Ishikawa (cell line): ENCODE data around the gene PTGFRN.

ENCODE experiments used
- CEBPB ChIP-seq: IDR thresholded peaks from 2 replicates; pipeline ENCODE4 v1.6.1; 2012
- CREB1 ChIP-seq: IDR thresholded peaks from 2 replicates; pipeline ENCODE4 v1.6.1; 2012; ENCODE audit warnings: low read depth
- EGR1 ChIP-seq: IDR thresholded peaks from 2 replicates; pipeline ENCODE4 v1.6.1; 2012
- EP300 ChIP-seq: IDR thresholded peaks from 2 replicates; pipeline ENCODE4 v1.6.1; 2012; ENCODE audit warnings: borderline replicate concordance
- FOXM1 ChIP-seq: IDR thresholded peaks from 2 replicates; pipeline ENCODE4 v1.6.1; 2012; ENCODE audit warnings: low read depth, borderline replicate concordance
- MAX ChIP-seq: IDR thresholded peaks from 2 replicates; pipeline ENCODE4 v1.6.1; 2012
- NFIC ChIP-seq: IDR thresholded peaks from 2 replicates; pipeline ENCODE4 v1.6.1; 2012
- RAD21 ChIP-seq: IDR thresholded peaks from 2 replicates; pipeline ENCODE4 v1.6.1; 2012; ENCODE audit warnings: low read depth
- REST ChIP-seq: IDR thresholded peaks from 2 replicates; pipeline ENCODE4 v1.6.1; 2012; ENCODE audit warnings: low read depth, mild to moderate bottlenecking
- TAF1 ChIP-seq: IDR thresholded peaks from 2 replicates; pipeline ENCODE4 v1.6.1; 2012; ENCODE audit warnings: low read depth, mild to moderate bottlenecking
- TCF12 ChIP-seq: IDR thresholded peaks from 2 replicates; pipeline ENCODE4 v1.6.1; 2012; ENCODE audit warnings: low read depth
- TEAD4 ChIP-seq: IDR thresholded peaks from 2 replicates; pipeline ENCODE4 v1.6.1; 2012
- USF1 ChIP-seq: IDR thresholded peaks from 2 replicates; pipeline ENCODE4 v1.6.1; 2012
- YY1 ChIP-seq: IDR thresholded peaks from 2 replicates; pipeline ENCODE4 v1.6.1; 2012; ENCODE audit warnings: low read depth
- ZBTB7A ChIP-seq: IDR thresholded peaks from 2 replicates; pipeline ENCODE4 v1.6.1; 2012; ENCODE audit warnings: low read depth

PTGFRN gene

GRCh38 chr1:116962987-116963639, 53.4 kb downstream of the PTGFRN start:
- TF ChIP-seq YY1 (no peak), EGR1 (no peak), FOXM1 (no peak), CREB1 (no peak), CEBPB (no peak), NFIC (no peak), TEAD4 (no peak), MAX (no peak), RAD21 (no peak), EP300 (no peak), REST (no peak), TCF12 (no peak), TAF1 (no peak)

GRCh38 chr1:116966791-116967190, 57.1 kb downstream of the PTGFRN start:
- TF ChIP-seq TAF1 (no peak), EGR1 (no peak), YY1 (no peak), TEAD4 (no peak), ZBTB7A (no peak), TCF12 (no peak), EP300 (no peak), USF1 (no peak), CREB1 (no peak), MAX (no peak), REST (no peak), NFIC (no peak), FOXM1 (no peak), CEBPB (no peak), RAD21 (no peak)

GRCh38 chr1:116968724-116969123, 59.0 kb downstream of the PTGFRN start:
- TF ChIP-seq ZBTB7A (no peak), RAD21 (no peak), TEAD4 (no peak), TCF12 (no peak), MAX (no peak), CEBPB (no peak), TAF1 (no peak), CREB1 (no peak), REST (no peak), EP300 (no peak), USF1 (no peak)

GRCh38 chr1:116971258-116971860, 61.6 kb downstream of the PTGFRN start:
- TF ChIP-seq NFIC = no peak
- TF ChIP-seq YY1 = no peak
- no peak for TF ChIP-seq REST
- TF ChIP-seq TCF12 = no peak
- no peak for TF ChIP-seq MAX
